Measurements from ENCODE around the gene CPZ. TPM values are rescaled to one million over a fixed set of nuclear protein-coding genes. Genes with fewer than 3 reads are reported as not detected.

CPZ gene
- total RNA-seq, 1 donor from 2014 or later = not detected

DNA sequence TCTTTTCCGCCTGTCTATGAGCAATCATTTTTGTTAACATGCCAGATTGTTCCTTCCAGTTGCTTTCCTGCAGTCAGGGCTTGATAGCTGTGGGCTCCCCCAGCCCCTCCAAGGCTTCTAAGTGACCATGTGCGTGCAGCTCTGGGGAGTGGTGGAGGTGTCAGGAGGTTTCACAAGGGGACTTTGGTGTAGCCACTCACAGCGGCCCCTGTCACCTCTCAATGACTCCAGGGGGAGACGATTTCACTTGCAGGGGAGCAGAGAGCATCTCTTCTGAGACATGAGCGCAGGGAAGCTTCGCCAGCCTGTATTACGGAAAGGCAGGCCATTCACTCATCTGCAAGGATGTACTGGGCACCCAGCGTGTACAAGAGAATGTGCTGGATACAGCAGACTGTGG is 15.5 kb upstream of the CPZ start:
- H3F3A ChIP-seq (ENCODE audit: low read depth) = peaks cover 12% of the 10 kb centered on the region
- H3K27ac Mint-ChIP-seq = no peak overlapping the region
- no peaks in the 10 kb centered on the region for H3K36me3 Mint-ChIP-seq
- TF ChIP-seq EZH2 (IDR thresholded peaks at IDR 0.05) (no peak), EZH2phosphoT487 (IDR thresholded peaks at IDR 0.05) (no peak)
- TF ChIP-seq, protein P1, sequence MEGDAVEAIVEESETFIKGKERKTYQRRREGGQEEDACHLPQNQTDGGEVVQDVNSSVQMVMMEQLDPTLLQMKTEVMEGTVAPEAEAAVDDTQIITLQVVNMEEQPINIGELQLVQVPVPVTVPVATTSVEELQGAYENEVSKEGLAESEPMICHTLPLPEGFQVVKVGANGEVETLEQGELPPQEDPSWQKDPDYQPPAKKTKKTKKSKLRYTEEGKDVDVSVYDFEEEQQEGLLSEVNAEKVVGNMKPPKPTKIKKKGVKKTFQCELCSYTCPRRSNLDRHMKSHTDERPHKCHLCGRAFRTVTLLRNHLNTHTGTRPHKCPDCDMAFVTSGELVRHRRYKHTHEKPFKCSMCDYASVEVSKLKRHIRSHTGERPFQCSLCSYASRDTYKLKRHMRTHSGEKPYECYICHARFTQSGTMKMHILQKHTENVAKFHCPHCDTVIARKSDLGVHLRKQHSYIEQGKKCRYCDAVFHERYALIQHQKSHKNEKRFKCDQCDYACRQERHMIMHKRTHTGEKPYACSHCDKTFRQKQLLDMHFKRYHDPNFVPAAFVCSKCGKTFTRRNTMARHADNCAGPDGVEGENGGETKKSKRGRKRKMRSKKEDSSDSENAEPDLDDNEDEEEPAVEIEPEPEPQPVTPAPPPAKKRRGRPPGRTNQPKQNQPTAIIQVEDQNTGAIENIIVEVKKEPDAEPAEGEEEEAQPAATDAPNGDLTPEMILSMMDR (IDR thresholded peaks at IDR 0.05) = no peak
- no peak overlapping the region for H3K4me3 Mint-ChIP-seq
- H3K4me1 Mint-ChIP-seq = peaks cover 7% of the 10 kb centered on the region
- peaks cover 8% of the 10 kb centered on the region for H3K4me1 ChIP-seq
- H3K27me3 ChIP-seq = peaks cover 46% of the 10 kb centered on the region
- no peaks in the 10 kb centered on the region for H3K36me3 ChIP-seq
- H3K9ac ChIP-seq = no peak overlapping the region
- no peak overlapping the region for H3K4me2 ChIP-seq
- no peak overlapping the region for H3K27ac ChIP-seq
- H3K27me3 Mint-ChIP-seq (ENCODE audit: insufficient read depth, low read depth) = peaks cover 33% of the 10 kb centered on the region
- H3K9me3 Mint-ChIP-seq = no peaks in the 10 kb centered on the region
- no peak for DNase-seq (ENCODE audit: low spot score)
- no peak overlapping the region for H3K4me3 ChIP-seq
- H4K20me1 ChIP-seq (ENCODE audit: low read depth) = peaks cover 27% of the 10 kb centered on the region
- no peak overlapping the region for H2AFZ ChIP-seq (replicated peaks)
- no peaks in the 10 kb centered on the region for H3K79me2 ChIP-seq (ENCODE audit: low read depth)
- no peaks in the 10 kb centered on the region for H3K9me3 ChIP-seq (ENCODE audit: low read depth)

DNA sequence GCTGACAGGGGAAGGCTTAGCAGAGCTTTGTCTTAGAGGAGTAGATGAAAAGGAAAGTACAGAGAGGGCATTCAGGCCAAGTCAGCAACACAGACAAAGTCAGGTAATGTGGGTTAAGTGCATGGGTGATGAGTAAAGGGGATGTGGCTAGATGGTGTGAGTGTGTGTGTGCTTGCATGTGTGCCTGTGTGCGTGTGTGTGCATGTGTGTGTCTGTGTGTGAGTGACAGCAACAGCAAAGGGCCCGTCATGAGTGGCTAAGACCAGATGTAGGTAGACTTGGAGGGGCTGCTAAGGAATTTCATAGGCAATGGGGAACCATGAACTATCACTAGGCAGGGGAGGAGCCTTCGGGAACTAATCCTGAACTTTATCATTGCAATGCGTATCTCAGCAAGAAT is 14.6 kb upstream of the CPZ start:
- Histone ChIP-seq H3K27me3 (peaks cover 55% of the 10 kb centered on the region), H3K79me2 (ENCODE audit: low read depth) (no peaks in the 10 kb centered on the region), H3K36me3 (no peaks in the 10 kb centered on the region), H3K9me3 (ENCODE audit: low read depth) (no peaks in the 10 kb centered on the region), H3F3A (ENCODE audit: low read depth) (peaks cover 12% of the 10 kb centered on the region), H4K20me1 (ENCODE audit: low read depth) (peaks cover 35% of the 10 kb centered on the region), H3K4me1 (peaks cover 8% of the 10 kb centered on the region), H3K27ac (no peak overlapping the region), H2AFZ (replicated peaks) (no peak overlapping the region), H3K4me2 (no peak overlapping the region), H3K4me3 (no peak overlapping the region), H3K9ac (no peak overlapping the region)
- Mint-ChIP-seq H3K4me1 (peaks cover 7% of the 10 kb centered on the region), H3K9me3 (no peaks in the 10 kb centered on the region), H3K4me3 (peak overlapping the region; percentile 3), H3K27me3 (ENCODE audit: insufficient read depth, low read depth) (peaks cover 40% of the 10 kb centered on the region), H3K36me3 (no peaks in the 10 kb centered on the region), H3K27ac (no peak overlapping the region)
- TF ChIP-seq EZH2 (IDR thresholded peaks at IDR 0.05) (no peak), EZH2phosphoT487 (IDR thresholded peaks at IDR 0.05) (no peak)
- TF ChIP-seq, protein P1 (IDR thresholded peaks at IDR 0.05) = no peak
- no peak for DNase-seq (ENCODE audit: low spot score)

DNA sequence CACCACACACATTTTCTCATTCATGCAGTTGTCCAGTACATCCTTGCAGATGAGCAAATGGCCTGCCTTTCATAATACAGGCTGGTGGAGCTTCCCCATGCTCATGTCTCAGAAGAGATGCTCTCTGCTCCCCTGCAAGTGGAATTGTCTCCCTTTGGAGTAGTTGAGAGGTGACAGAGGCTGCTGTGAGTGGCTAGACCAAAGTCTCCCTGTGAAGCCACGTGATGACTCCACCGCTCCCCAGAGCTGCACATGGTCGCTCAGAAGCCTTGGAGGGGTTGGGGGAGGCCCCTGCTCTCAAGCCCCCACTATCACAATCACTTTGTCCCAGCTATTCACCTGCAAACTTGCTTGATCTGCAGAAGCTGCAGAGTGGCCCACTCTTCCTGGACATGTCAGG is 13.8 kb upstream of the CPZ start:
- Histone ChIP-seq H3K9me3 (ENCODE audit: low read depth) (no peaks in the 10 kb centered on the region), H3K27me3 (peaks cover 60% of the 10 kb centered on the region), H3K4me2 (no peak overlapping the region), H3K36me3 (no peaks in the 10 kb centered on the region), H2AFZ (replicated peaks) (no peak overlapping the region), H3K4me1 (peaks cover 8% of the 10 kb centered on the region), H3K27ac (no peak overlapping the region), H3K79me2 (ENCODE audit: low read depth) (no peaks in the 10 kb centered on the region), H3K9ac (no peak overlapping the region), H4K20me1 (ENCODE audit: low read depth) (peaks cover 35% of the 10 kb centered on the region), H3K4me3 (no peak overlapping the region), H3F3A (ENCODE audit: low read depth) (peaks cover 12% of the 10 kb centered on the region)
- Mint-ChIP-seq H3K36me3 (no peaks in the 10 kb centered on the region), H3K27me3 (ENCODE audit: insufficient read depth, low read depth) (peaks cover 44% of the 10 kb centered on the region), H3K27ac (no peak overlapping the region), H3K4me1 (peaks cover 7% of the 10 kb centered on the region), H3K4me3 (no peak overlapping the region), H3K9me3 (no peaks in the 10 kb centered on the region)
- no peak for DNase-seq (ENCODE audit: low spot score)
- TF ChIP-seq, protein P1 (IDR thresholded peaks at IDR 0.05) = no peak
- TF ChIP-seq EZH2phosphoT487 (IDR thresholded peaks at IDR 0.05) (no peak), EZH2 (IDR thresholded peaks at IDR 0.05) (no peak)
